Stimulated activated memory B cell treated with anti-CD40 and anti-IgM and Interleukin-4, amounts not matched to agents 10 μg/mL and 1 μg/mL and 100 μg/mL, for 72 hours (primary cell): ENCODE measurements around the gene DYNC1I1.
A peak's percentile ranks its signal among the peaks of the same experiment; 100 is the strongest.

Experiments used
- ATAC-seq: fragments of 150-1000 bp; cut with Tn5 transposase; 2 replicates; pipeline ENCODE4 v1.10.0; 2021
- H3K27ac Mint-ChIP-seq: one replicate; pipeline ENCODE4 v1.8.0; 2022; ENCODE audit warnings: mild to moderate bottlenecking, mixed read lengths
- H3K27me3 Mint-ChIP-seq: one replicate; pipeline ENCODE4 v1.8.0; 2022; ENCODE audit warnings: mixed read lengths
- H3K36me3 Mint-ChIP-seq: one replicate; pipeline ENCODE4 v1.8.0; 2022; ENCODE audit warnings: mixed read lengths
- H3K4me1 Mint-ChIP-seq: one replicate; pipeline ENCODE4 v1.8.0; 2022; ENCODE audit warnings: mixed read lengths
- H3K4me3 Mint-ChIP-seq: one replicate; pipeline ENCODE4 v1.8.0; 2022; ENCODE audit warnings: mild to moderate bottlenecking, moderate library complexity, mixed read lengths
- H3K9me3 Mint-ChIP-seq: one replicate; pipeline ENCODE4 v1.8.0; 2022; ENCODE audit warnings: mixed read lengths

The DYNC1I1 gene

DNA sequence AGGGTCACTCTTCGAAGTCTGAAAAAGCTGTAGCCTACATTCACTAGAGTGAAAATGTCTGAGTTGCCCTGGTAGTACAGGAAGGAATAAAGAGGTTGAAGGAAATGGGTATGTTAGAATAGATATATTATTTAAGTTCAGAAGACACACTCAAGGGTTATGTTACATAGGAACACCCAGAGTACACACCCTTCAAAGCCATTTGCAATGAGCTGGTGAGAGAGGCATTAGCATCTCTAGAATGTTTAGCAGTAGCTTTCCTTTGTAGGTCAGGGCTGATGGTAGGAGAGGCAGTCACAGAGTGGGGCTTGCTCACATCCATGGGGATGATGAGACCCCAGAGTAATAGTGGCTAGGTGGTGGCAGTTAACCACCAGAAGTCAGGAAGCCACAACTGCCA, 328.4 kb downstream of the DYNC1I1 start:
- Mint-ChIP-seq H3K36me3 (no peaks in the 10 kb centered on the region), H3K4me1 (no peaks in the 10 kb centered on the region), H3K27ac (no peak overlapping the region), H3K27me3 (no peaks in the 10 kb centered on the region), H3K4me3 (no peak overlapping the region), H3K9me3 (peaks cover 3% of the 10 kb centered on the region)
- ATAC-seq: no peak

DNA sequence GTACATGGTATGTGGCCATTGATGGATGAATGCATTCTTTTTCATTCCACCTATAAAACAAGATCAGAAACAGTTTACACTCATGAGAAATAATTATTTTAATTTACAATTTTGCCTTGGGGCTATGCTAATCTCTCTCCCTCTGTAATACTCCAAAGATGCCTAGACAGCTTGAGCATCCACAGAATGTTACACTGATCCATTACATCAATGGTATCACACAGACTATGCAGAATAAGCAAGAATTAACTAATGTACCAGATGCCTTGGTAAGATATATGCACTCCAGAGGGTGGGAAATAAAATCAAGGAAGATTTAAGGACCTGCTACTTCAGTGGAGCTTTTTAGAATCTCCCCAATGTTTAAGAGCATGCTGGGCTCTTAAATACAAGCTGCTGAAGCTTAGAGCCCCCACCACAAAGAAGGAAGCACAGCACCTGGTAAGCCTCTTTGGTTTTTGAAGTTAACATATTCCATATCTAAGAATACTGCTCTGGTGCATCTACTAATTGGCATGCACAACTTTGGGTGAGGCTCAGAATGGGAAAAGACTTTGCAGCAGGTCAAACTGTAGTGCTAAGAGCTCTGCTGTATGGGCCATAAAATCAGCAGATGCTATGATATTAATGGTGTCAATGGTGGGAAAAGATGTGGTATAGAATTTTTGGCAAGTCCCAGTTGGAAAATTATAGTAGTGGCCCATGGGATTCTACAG, 329.9 kb downstream of the DYNC1I1 start:
- H3K36me3 Mint-ChIP-seq: no peaks in the 10 kb centered on the region
- H3K27ac Mint-ChIP-seq: no peak overlapping the region
- H3K4me3 Mint-ChIP-seq: no peak overlapping the region
- H3K27me3 Mint-ChIP-seq: no peaks in the 10 kb centered on the region
- ATAC-seq: no peak
- no peaks in the 10 kb centered on the region for H3K4me1 Mint-ChIP-seq
- peaks cover 3% of the 10 kb centered on the region for H3K9me3 Mint-ChIP-seq

DNA sequence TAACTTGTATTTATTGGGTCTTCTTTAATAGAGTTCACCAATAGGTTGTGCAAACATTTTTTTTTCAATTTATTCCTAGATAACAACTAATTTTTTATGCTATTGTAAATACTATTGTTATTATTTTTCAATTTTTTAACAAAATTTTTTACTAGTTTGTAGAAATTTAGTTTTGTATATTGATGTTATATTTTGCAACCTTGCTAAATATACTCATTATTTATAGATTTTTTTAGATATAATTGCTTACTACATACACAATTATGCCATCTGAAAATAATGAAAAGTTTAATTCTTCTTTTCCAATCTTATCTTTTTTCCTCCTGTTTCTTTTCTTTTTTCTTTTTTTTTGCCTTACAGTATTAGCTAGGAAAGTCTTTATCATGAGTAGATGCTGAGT, 332.6 kb downstream of the DYNC1I1 start:
- Mint-ChIP-seq H3K4me1 (no peaks in the 10 kb centered on the region), H3K9me3 (peaks cover 3% of the 10 kb centered on the region), H3K4me3 (no peak overlapping the region), H3K36me3 (no peaks in the 10 kb centered on the region), H3K27me3 (no peaks in the 10 kb centered on the region), H3K27ac (no peak overlapping the region)
- no peak for ATAC-seq

DNA sequence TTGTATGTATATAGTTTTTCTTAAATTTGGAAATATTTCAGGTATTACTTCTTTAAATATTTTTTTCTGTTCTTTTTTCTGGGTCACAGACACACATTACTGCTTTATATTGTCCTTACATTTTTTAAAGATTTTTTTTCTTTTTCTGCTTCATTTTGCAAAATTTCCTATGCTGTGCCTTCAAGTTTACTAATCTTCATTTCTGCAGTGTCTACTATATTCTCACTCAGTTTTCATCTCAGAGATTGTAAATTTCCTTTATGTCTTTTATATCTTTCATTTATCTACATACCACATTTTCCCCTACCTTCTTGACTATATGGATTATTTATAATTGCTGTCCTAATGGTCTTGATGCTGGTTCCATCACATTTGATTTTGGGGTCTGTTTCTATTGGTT, 339.1 kb downstream of the DYNC1I1 start:
- H3K9me3 Mint-ChIP-seq: peaks cover 7% of the 10 kb centered on the region
- no peaks in the 10 kb centered on the region for H3K36me3 Mint-ChIP-seq
- H3K4me3 Mint-ChIP-seq: no peak overlapping the region
- no peak for ATAC-seq
- peaks cover 19% of the 10 kb centered on the region for H3K27me3 Mint-ChIP-seq
- no peaks in the 10 kb centered on the region for H3K4me1 Mint-ChIP-seq
- no peak overlapping the region for H3K27ac Mint-ChIP-seq

DNA sequence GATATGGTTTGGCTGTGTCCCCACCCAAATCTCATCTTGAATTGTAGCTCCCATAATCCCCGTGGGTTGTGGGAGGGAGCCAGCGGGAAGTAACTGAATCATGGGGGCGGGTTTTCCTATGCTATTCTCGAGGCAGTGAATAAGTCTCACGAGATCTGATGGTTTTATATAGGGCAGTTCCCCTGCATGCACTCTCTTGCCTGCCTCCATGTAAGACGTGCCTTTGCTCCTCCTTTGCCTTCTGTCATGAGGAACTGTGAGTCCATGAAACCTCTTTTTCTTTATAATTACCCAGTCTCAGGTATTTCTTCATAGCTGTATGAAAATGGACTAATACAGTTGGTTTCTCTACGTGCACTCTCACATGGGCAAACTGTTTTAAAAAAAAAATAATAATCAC, 341.8 kb downstream of the DYNC1I1 start:
- Mint-ChIP-seq H3K4me3 (no peak overlapping the region), H3K27me3 (peaks cover 19% of the 10 kb centered on the region), H3K36me3 (no peaks in the 10 kb centered on the region), H3K27ac (no peak overlapping the region), H3K4me1 (no peaks in the 10 kb centered on the region), H3K9me3 (peaks cover 7% of the 10 kb centered on the region)
- ATAC-seq: no peak

DNA sequence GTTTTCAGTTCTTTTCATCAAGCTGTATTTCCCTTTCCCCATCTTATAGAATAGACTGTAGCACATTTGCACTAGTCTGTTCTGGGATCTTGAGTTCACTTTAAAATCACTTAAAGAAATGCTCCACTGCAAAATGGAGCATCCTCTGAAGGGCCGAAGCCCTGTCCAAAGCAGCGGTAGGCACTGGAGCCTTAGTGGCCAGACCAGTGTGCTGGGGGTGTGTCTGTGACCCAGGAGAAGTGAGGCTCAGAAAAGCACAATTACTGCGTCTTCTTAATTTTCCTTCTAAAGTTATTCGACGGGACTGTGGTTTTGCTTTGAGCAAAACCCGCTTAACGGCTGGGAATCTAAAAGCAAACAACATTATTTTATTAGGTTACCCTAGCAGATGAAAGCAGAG, 343.8 kb downstream of the DYNC1I1 start:
- H3K36me3 Mint-ChIP-seq: peaks cover 19% of the 10 kb centered on the region
- peaks cover 7% of the 10 kb centered on the region for H3K9me3 Mint-ChIP-seq
- H3K27ac Mint-ChIP-seq: no peak overlapping the region
- H3K4me3 Mint-ChIP-seq: no peak overlapping the region
- ATAC-seq: no peak
- peaks cover 17% of the 10 kb centered on the region for H3K27me3 Mint-ChIP-seq
- H3K4me1 Mint-ChIP-seq: no peaks in the 10 kb centered on the region

DNA sequence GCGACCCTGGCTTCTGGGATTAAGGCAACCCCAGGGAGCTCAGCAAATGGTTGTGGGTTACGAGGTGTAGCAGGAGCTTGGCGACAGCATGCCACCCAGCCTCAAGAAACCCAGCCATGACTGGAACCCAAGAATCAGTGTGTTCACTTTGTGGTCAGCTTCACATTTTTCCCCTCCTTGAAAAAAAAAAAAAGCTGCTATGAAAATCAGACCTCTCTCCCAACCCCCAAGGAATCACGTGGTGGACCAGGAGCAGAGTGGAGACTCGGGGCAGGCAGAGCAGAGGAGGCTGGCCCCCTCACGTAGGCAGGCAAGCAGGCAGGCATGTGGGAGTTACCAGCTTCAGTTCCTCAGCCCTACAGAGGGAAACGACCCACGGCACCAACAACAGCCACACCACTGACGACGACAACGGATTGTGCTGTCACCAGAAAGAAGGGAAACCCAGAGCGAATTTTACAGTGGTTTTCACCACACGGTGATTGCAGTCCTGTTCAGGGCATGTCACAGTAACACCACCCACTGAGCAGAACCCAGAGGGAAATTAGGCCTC, 346.2 kb downstream of the DYNC1I1 start:
- peaks cover 38% of the 10 kb centered on the region for H3K36me3 Mint-ChIP-seq
- no peak overlapping the region for H3K4me3 Mint-ChIP-seq

DNA sequence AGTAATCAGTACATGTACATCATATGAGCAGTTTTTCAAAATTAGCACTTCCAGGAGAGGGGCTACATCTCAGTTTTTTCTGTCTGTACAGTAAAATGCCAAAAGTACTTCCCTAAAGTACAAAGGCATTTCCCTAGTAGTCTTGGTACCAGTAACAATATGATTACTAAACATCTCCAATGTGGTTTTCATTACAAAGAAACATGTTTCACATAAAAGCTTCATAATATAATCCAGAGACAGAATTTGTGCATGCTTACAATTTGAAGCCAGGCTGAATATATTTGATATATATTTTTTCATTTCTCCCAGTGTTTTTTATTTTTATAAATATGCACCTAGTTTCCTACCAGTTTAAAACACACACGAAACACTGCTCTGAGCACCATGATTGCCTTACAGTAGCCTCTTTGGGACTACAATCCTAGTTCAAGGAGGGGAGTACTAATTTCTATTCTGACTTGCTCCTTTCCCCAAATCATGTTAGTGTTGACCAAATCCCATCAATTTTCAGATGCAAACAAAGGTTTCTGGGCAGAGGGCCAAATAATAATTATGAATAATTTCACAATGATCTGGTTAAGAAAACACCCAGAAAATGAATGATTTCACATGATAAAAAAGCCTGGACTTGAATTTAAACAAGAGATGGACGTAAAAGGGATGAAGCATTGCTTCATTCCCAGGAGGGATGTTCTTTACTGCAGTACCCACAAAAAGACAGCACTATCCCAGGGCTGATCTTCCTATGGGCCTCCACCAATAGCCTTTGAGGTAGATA, 348.3 kb downstream of the DYNC1I1 start:
- no peak overlapping the region for H3K4me3 Mint-ChIP-seq
- no peaks in the 10 kb centered on the region for H3K9me3 Mint-ChIP-seq
- H3K4me1 Mint-ChIP-seq: no peaks in the 10 kb centered on the region
- H3K27me3 Mint-ChIP-seq: no peaks in the 10 kb centered on the region
- H3K36me3 Mint-ChIP-seq: peaks cover 51% of the 10 kb centered on the region
- no peak overlapping the region for H3K27ac Mint-ChIP-seq
- no peak for ATAC-seq

More for the DNA sequence above, 346.2 kb downstream of the DYNC1I1 start:
- H3K4me1 Mint-ChIP-seq: no peaks in the 10 kb centered on the region
- no peak overlapping the region for H3K27ac Mint-ChIP-seq
- no peaks in the 10 kb centered on the region for H3K27me3 Mint-ChIP-seq
- H3K9me3 Mint-ChIP-seq: no peaks in the 10 kb centered on the region
- peak; percentile 43 for ATAC-seq

DNA sequence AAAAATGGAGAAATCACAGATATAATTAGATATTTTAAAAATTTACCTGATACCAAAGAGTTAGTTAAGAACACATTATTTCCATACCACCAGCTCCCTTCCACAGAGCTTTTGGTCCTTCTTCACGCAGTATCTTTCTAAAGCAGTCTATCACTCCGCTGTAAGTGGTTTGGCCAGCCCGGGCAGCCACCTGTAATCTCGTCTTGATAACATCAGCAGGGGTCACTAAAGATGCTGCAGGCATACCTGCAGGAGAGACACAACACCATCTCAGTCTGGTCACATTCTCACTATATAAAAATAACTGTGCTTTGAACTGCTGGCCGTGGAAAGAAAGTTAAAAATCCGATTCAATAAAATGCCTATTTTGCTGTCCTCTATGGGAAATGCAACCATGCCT, 349.4 kb downstream of the DYNC1I1 start:
- ATAC-seq: no peak
- Mint-ChIP-seq H3K27me3 (no peaks in the 10 kb centered on the region), H3K9me3 (no peaks in the 10 kb centered on the region), H3K4me1 (no peaks in the 10 kb centered on the region), H3K27ac (no peak overlapping the region), H3K36me3 (peaks cover 62% of the 10 kb centered on the region), H3K4me3 (no peak overlapping the region)

DNA sequence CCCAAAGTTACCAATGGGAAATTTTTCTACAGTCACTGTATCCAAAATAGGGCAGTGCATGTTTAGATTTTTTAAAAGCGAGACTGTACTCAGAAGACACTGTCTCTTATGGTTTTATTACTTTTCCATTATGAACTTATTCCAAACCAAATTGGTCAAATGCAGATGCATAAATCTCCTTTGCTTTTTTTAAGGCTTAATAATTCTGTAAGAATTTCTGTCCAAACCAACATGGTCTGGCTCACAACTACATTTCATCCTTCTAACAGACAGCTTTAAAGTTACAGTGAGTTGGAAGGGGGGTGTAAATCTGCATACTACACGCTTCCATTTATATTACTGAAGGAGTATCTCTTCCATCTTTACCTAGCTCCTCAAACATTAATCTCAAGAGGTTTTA, 350.4 kb downstream of the DYNC1I1 start:
- no peak for ATAC-seq
- Mint-ChIP-seq H3K4me1 (no peaks in the 10 kb centered on the region), H3K36me3 (peaks cover 62% of the 10 kb centered on the region), H3K27me3 (no peaks in the 10 kb centered on the region), H3K27ac (no peak overlapping the region), H3K9me3 (no peaks in the 10 kb centered on the region), H3K4me3 (no peak overlapping the region)

DNA sequence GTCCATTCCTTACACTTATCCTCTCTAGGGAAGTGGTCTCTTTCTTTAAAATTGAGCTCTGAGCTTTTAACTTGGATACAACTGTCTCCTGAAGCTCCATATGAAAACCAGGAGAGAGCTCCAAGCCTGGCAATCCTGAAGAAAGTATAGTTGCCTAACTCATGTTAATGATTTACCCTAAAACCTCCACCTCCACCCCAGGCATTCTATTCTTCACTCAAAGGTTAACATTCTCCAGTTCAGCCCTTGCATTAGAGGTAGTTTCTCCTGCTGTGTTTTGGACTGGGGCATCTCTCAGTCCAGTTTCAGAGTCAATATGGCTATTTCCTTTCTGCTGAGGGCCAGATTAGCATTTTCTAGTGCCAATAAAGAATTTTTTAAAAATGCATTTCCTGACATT, 354.0 kb downstream of the DYNC1I1 start:
- Mint-ChIP-seq H3K27me3 (no peaks in the 10 kb centered on the region), H3K36me3 (peaks cover 50% of the 10 kb centered on the region), H3K9me3 (no peaks in the 10 kb centered on the region), H3K4me1 (no peaks in the 10 kb centered on the region), H3K4me3 (no peak overlapping the region), H3K27ac (no peak overlapping the region)
- no peak for ATAC-seq

DNA sequence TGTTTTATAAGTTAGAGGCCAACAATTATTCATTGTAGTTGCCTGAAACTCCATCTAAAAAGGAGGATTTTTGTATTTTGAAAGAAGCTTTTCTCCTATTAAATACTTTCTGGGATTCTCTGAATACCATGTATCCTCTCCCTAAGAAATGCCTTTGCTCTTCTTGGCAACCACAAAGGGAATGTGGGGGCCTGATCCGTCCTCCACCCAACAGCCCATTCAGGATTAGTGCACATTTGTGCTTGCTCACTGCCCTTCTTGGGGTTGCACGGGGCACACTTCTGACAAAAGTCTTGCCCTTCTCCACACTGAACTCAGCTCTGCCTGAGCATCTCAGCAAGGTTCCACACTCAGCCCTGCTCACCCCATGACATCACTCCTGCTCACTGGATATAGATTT, 355.4 kb downstream of the DYNC1I1 start:
- Mint-ChIP-seq H3K27ac (no peak overlapping the region), H3K4me1 (no peaks in the 10 kb centered on the region), H3K36me3 (peaks cover 47% of the 10 kb centered on the region), H3K27me3 (no peaks in the 10 kb centered on the region), H3K9me3 (no peaks in the 10 kb centered on the region), H3K4me3 (no peak overlapping the region)
- ATAC-seq: no peak

DNA sequence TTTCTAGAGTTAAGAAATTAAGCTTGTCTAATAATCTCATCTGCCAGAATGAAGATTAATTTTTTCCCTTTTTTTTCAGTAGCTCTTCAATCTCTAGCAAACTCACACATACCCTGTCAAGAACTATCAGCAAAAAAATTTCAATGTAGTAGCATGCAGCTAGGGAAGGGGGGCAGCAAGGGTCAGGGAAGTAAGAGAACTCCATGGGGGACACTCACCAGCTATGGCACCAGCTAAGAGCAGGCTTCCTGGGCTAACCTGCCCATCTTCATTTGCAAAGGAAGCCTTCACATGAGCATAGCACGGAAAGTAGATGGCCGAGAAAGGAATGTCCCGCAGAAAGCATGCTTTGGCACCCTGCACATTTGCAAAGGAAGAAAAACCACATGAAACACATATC, 359.2 kb downstream of the DYNC1I1 start:
- ATAC-seq: no peak
- Mint-ChIP-seq H3K4me1 (no peaks in the 10 kb centered on the region), H3K4me3 (no peak overlapping the region), H3K27me3 (no peaks in the 10 kb centered on the region), H3K36me3 (peaks cover 58% of the 10 kb centered on the region), H3K27ac (no peak overlapping the region), H3K9me3 (no peaks in the 10 kb centered on the region)

DNA sequence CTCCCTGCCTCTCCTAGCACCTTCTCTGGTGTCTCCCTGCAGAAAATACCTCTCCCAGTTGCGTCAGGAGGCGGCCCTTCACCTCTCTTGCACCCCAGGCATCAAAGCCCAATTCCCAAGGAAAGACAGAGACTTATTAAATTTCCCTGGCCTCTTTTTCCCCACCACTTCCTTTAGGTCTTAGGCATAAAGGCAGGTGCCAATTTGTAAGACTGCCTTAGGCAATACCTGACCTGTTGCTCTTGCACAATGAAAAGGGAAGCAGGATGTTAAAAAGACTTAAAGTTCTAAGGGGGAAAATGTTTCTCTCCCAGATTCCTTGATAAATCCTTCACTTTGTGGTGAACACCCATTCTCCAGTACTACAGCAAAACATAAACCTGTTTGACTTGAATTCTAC, 362.9 kb downstream of the DYNC1I1 start:
- Mint-ChIP-seq H3K27me3 (no peaks in the 10 kb centered on the region), H3K36me3 (peaks cover 64% of the 10 kb centered on the region), H3K9me3 (no peaks in the 10 kb centered on the region), H3K4me1 (no peaks in the 10 kb centered on the region), H3K4me3 (no peak overlapping the region), H3K27ac (no peak overlapping the region)
- ATAC-seq: no peak

DNA sequence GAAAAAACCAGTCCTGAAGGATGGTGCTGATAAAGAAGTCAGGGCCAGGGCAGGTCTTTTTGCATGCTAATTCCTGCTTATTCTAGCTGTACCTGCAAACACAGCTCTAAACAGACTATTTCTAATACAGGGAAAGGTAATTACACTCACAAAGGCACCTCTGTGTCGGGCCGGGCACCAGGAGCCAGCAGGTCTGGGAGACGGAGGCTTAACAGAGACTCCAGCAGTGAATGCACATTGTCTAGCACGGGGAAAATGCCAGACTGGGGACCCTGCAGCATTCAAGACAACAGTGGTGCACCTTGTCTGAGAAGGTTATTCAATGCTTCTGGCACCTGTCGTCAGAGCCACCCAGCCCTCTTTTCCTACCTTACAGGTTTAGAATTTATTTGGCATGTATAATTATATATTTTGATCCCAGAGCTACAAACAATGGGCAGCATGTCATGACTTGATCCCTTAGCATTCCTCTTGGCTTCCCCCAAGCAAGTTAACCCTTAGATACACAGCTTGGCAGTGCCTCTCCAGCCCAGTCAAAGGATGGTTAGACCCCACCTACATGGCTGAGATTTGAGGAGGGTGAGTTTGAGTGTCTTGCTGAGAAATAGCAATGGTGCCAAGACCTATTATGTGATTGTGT, 364.4 kb downstream of the DYNC1I1 start:
- Mint-ChIP-seq H3K9me3 (no peaks in the 10 kb centered on the region), H3K4me3 (no peak overlapping the region), H3K36me3 (peaks cover 72% of the 10 kb centered on the region), H3K27me3 (no peaks in the 10 kb centered on the region), H3K4me1 (no peaks in the 10 kb centered on the region), H3K27ac (no peak overlapping the region)
- no peak for ATAC-seq
